Daoy (cell line): Measurements from ENCODE around the gene OIP5. TPM values are rescaled to one million over a fixed set of nuclear protein-coding genes. Genes with fewer than 3 reads are reported as not detected.
"Not testable (repeated sequence)": the region's sequence is repeated elsewhere in the genome, so short reads cannot be mapped to it uniquely, and the experiment has no call there.

Source experiments
- DNase-seq: peaks from one replicate; pipeline ENCODE4 v3.0.0-alpha.2; 2015; ENCODE audit warnings: low read depth
- total RNA-seq: library from RNA; depleted of rRNA; stranded (reverse); fragments of >200 nt; shearing (Covaris generic); gene quantifications from 2 replicates; pipeline ENCODE4 v1.2.3, GENCODE V29; 2014

OIP5 gene
- total RNA-seq, 1 experiment from 2014 or later: 49.5 TPM

- DNase-seq: no peak
Observed at GRCh38 chr15:41301587-41301986, 30.8 kb downstream of the OIP5 start.

GRCh38 chr15:41301139-41301538 is 31.3 kb downstream of the OIP5 start:
- DNase-seq: not testable (repeated sequence)

DNA sequence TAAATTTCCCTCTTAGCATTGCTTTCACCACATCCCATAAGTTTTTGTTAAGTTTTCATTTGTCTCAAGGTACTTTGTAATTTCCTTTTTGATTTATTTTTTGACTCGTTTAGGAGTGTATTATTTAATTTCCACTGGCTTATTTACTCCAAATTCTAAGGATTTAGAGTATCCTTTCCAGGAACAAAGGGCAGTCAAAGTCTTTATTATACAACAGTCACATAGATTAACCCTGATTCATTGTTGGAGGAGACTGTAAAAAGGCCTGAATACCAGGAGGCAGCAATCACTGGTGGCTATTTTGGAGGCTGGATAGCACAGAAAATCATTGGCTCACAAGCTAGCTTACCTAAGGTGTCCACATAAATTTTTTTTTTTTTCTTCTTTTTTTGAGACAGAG is 39.9 kb downstream of the OIP5 start:
- no peak for DNase-seq

GRCh38 chr15:41291065-41291631 is 41.2 kb downstream of the OIP5 start:
- DNase-seq: no peak

GRCh38 chr15:41289953-41290352 is 42.4 kb downstream of the OIP5 start:
- no peak for DNase-seq

DNA sequence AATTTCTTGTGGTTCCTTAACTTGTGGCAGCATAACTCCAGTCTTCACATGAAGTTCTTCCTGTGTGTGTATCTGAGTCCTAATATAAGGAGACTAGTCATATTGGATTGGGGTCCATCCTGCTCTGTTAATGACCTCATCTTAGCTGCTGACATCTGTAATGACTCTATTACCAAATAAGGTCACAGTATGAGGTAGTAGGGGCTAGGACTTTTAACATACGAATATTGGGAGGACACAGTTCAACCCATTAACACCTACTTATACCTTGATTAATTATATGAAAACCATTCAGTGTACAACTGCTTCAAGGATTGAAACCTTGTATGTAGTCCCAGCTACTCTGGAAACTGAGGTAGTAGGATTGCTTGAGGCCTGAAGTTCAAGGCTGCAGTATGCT is 43.9 kb downstream of the OIP5 start:
- no peak for DNase-seq

DNA sequence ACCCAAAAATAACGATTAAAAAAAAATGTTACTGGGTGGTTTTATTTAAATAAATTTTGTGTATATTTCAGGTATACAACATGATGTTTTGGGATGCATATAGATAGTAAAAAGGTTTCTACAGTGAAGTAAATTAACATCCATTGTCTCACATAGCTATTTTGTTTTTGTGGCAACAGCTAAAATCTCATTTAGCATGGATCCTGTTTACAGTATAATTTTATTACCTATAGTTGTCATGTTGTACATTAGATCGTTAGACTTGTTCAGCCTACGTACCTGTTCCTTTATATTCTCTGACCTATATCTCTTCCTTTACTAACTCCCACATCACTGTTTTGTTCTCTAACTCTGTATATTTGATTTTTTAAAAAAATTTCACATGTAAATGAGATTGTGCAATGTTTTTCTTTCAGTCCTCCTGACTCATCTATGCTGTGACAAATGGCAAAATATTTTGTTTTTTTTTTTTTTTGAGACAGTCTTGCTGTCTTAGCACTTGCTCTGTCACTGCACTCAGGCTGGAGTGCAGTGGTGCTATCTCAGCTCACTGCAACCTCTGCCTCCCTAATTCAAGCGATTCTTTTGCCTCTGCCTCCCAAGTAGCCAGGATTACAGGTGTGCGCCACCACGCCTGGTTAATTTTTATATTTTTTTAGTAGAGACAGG is 45.6 kb downstream of the OIP5 start:
- no peak for DNase-seq

DNA sequence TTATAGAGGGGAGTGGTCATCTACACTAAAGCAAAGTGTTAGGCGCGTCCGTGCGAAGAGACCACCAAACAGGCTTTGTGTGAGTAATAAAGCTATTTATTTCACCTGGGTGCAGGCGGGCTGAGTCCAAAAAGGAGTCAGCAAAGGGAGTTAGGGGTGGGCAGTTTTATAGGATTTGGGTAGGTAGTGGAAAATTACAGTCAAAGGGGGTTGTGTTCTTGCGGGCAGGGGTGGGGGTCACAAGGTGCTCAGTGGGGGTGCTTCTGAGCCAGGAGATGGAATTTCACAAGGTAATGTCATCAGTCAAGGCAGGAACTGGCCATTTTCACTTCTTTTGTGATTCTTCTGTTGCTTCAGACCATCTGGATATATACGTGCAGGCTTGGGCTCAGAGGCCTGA is 47.1 kb downstream of the OIP5 start:
- no peak for DNase-seq

GRCh38 chr15:41284427-41285177 is 47.8 kb downstream of the OIP5 start:
- DNase-seq: peak; percentile 8

- DNase-seq: peak; percentile 98
Observed at GRCh38 chr15:41283653-41284426, 48.6 kb downstream of the OIP5 start.

- DNase-seq: not testable (repeated sequence)
Observed at GRCh38 chr15:41282980-41283652, 49.3 kb downstream of the OIP5 start.

DNA sequence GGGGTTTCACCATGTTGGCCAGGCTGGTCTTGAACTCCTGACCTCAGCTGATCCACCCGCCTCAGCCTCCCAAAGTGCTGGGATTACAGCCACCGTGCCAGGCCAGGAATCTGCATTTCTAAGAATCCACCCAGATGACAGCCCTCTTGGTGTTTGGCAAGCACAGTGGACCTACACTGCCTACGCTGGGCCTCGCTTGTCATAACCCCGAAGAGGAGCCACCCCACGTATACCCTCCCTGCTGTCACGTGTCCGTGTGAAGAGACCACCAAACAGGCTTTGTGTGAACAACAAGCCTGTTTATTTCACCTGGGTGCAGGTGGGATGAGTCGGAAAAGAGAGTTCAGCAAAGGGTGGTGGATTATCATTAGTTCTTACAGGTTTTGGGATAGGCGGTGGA is 50.0 kb downstream of the OIP5 start:
- not testable (repeated sequence) for DNase-seq

DNA sequence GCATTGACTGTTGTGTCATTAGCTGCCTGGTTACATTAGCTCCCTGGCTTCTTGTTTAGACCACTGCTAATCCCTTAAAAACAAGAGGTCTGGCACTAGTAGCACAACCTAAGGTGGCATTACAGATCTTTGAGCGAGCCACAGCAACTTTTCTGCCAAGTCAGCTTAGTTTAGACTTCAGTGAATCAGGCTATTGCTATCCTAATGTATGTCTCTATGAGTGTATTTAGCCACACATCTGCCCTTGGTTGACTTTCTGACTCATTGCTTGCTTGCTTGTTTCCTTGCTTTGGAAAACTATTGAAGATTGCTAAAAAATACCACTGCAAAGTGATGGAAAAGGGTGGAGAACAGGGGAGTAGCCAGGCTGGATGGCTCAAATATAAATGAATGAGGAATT is 51.2 kb downstream of the OIP5 start:
- DNase-seq: peak; percentile 39

- DNase-seq: no peak
Observed at GRCh38 chr15:41279535-41280283, 52.7 kb downstream of the OIP5 start.

- DNase-seq: no peak
Observed at GRCh38 chr15:41278319-41278718, 54.1 kb downstream of the OIP5 start.

GRCh38 chr15:41276831-41277230 is 55.6 kb downstream of the OIP5 start:
- DNase-seq: no peak

DNA sequence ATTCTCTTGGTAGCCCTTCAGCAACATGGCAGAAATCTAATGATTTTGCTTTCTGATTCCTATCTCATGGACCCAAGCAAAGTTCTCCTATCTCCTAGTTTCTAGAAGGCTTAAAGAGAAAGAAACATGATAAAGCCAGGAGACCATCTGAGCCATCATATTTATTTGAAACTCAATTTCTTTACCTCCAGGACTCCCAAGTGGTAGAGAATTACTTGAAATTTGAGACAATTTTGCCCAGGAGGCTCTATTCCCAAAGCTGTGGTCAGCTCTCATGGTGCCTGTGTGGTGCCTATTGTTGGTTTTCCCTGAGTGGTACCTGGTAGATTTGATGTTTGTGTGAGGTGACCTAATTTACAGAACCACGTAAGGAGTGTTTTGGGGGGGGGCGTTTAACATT is 62.5 kb downstream of the OIP5 start:
- no peak for DNase-seq

DNA sequence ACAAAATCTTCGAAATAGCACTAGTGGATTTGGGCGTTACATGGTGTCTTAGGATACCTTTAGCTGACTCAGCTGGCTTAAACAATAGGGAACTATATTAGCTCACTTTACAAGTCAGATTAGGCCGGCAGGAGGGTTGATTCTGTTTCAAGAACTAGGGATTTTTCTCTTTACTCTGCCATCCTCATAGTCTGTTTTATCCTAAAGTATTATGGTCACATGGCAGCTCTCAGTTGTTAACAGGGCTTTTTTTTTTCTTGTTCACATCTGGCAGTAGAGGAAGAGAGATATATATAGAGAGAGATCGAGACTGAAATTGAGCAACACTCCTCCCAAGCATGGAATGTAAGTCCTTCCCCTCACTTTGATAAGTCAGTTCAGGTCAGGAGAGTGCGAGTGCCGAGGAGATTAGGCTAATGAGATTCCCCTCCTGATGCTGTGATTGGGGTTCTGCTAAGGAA is 68.5 kb downstream of the OIP5 start:
- DNase-seq: no peak

DNA sequence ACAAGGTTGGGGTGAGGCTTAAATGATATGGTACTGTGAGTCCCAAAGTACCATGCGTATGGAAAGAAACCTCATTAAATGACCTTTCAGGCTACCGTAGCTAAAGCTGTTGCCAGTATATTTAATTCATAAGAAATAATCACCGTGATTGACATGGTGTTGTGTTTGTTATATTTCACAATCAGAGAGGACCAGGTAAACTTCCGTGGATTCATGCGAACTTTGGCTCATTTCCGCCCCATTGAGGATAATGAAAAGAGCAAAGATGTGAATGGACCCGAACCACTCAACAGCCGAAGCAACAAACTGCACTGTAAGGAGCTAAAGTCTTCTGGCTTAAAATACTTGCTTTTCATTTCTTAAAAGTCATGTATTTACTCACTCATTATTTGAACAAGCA is 69.8 kb downstream of the OIP5 start:
- no peak for DNase-seq

DNA sequence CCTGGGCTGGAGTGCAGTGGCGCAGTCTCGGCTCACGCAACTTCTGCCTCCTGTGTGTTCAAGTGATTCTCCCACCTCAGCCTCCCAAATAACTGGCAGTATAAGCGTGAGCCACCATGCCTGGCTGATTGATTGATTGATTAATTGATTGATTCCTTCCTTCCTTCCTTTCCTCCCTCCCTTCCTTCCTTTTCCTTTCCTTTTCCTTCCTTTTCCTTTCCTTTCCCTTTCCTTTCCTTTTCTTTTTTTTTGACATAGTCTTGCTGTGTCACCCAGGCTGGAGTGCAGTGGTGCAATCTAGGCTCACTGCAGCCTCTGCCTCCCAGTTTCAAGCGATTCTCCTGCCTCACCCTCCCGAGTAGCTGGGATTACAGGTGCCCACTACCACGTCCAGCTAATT is 71.5 kb downstream of the OIP5 start:
- DNase-seq: not testable (repeated sequence)
